ENCODE data around the gene ATAD3A.
"Not testable (repeated sequence)": the region's sequence is repeated elsewhere in the genome, so short reads cannot be mapped to it uniquely, and the experiment has no call there.

ATAD3A gene

GRCh38 chr1:1490633-1491230, 21.2 kb upstream of the ATAD3A start:
- DNase-seq: no peak

GRCh38 chr1:1491601-1492000, 20.4 kb upstream of the ATAD3A start:
- no peak for DNase-seq

- DNase-seq: not testable (repeated sequence)
Measured at GRCh38 chr1:1494311-1494710, 17.7 kb upstream of the ATAD3A start.

GRCh38 chr1:1495461-1495975, 16.4 kb upstream of the ATAD3A start:
- DNase-seq: not testable (repeated sequence)

GRCh38 chr1:1504777-1505365, 7.1 kb upstream of the ATAD3A start:
- peak; percentile 33 to 42 for DNase-seq

GRCh38 chr1:1505366-1505798, 6.6 kb upstream of the ATAD3A start:
- peak; percentile 30 to 40 for DNase-seq

GRCh38 chr1:1505801-1506200, 6.2 kb upstream of the ATAD3A start:
- not testable (repeated sequence) for DNase-seq

- DNase-seq: no peak
Measured at GRCh38 chr1:1507305-1507704, 4.7 kb upstream of the ATAD3A start.

GRCh38 chr1:1508775-1509464, 3.0 kb upstream of the ATAD3A start:
- DNase-seq: not testable (repeated sequence)

GRCh38 chr1:1509465-1509850, 2.5 kb upstream of the ATAD3A start:
- not testable (repeated sequence) for DNase-seq

GRCh38 chr1:1510912-1511532, 940 bp upstream of the ATAD3A start:
- DNase-seq: no peak

GRCh38 chr1:1512425-1512824, 463 bp downstream of the ATAD3A start:
- DNase-seq: not testable (repeated sequence)

GRCh38 chr1:1513675-1514074, 1.7 kb downstream of the ATAD3A start:
- DNase-seq: not testable (repeated sequence)

GRCh38 chr1:1514376-1514775, 2.4 kb downstream of the ATAD3A start:
- DNase-seq: not testable (repeated sequence)

- DNase-seq: not testable (repeated sequence)
Measured at GRCh38 chr1:1516923-1517322, 5.0 kb downstream of the ATAD3A start.

GRCh38 chr1:1517973-1518620, 6.1 kb downstream of the ATAD3A start:
- no peak for DNase-seq

- DNase-seq: not testable (repeated sequence)
Measured at GRCh38 chr1:1518621-1519007, 6.7 kb downstream of the ATAD3A start.

GRCh38 chr1:1519805-1520505, 8.0 kb downstream of the ATAD3A start:
- DNase-seq: not testable (repeated sequence)

- no peak for DNase-seq
Measured at GRCh38 chr1:1521331-1521730, 9.4 kb downstream of the ATAD3A start.

GRCh38 chr1:1522536-1522935, 10.6 kb downstream of the ATAD3A start:
- DNase-seq: not testable (repeated sequence)

- DNase-seq: not testable (repeated sequence)
Measured at GRCh38 chr1:1523226-1523625, 11.3 kb downstream of the ATAD3A start.

GRCh38 chr1:1523651-1524050, 11.7 kb downstream of the ATAD3A start:
- not testable (repeated sequence) for DNase-seq
